ENCODE results near the gene MYL9. TPM values are rescaled to one million over a fixed set of nuclear protein-coding genes. Genes with fewer than 3 reads are reported as not detected.

The MYL9 gene
- polyA plus RNA-seq, 3 donors, result 0.08 to 0.20 TPM; not detected in 1

- peaks cover 0 to 1% (median 0%) of the 10 kb centered on the region in 7 donors for H3K9me3 Mint-ChIP-seq
- H3K9ac ChIP-seq (ENCODE audit: insufficient read depth, low read length, poor library complexity, severe bottlenecking), result peak overlapping the region; percentile 62
Measured at GRCh38 chr20:36541768-36542488, 609 bp downstream of the MYL9 start.

More at GRCh38 chr20:36541768-36542488, 609 bp downstream of the MYL9 start:
- H3K4me1 Mint-ChIP-seq, result peaks cover 1% of the 10 kb centered on the region
- WGBS (ENCODE audit: insufficient coverage), result 57% methylated on average over 9 of the region's 14 CpGs
- H3K27me3 Mint-ChIP-seq (ENCODE audit: low read depth in 3 of 3), result peaks cover 0 to 7% (median 7%) of the 10 kb centered on the region in 3 donors
- H2AFZ ChIP-seq (ENCODE audit: insufficient read depth, low read depth, low read length, poor library complexity, severe bottlenecking), result peak overlapping the region; percentile 89
- peak overlapping the region in 1 of 7 donors; percentile 50 for H3K27ac Mint-ChIP-seq
- H3K36me3 ChIP-seq (replicated peaks in 1 of 2; ENCODE audit: control insufficient read depth in 1 of 2, insufficient read depth in 2 of 2, low read length in 2 of 2), result no peaks in the 10 kb centered on the region
- DNase-seq, result no peak
- peak overlapping the region; percentile 64 to 72 for H3K4me3 Mint-ChIP-seq
- no peaks in the 10 kb centered on the region for H3K36me3 Mint-ChIP-seq
- no peaks in the 10 kb centered on the region for H3K79me2 ChIP-seq (ENCODE audit: insufficient read depth, low read length)
- no peaks in the 10 kb centered on the region for H3K9me3 ChIP-seq (replicated peaks in 1 of 2; ENCODE audit: control insufficient read depth in 1 of 2, insufficient read depth in 1 of 2, low read length in 2 of 2)
- peak overlapping the region in 2 of 3 experiments; percentile 30 to 68 for H3K4me3 ChIP-seq (replicated peaks in 1 of 3; ENCODE audit: low read depth in 2 of 3, low read length in 3 of 3)
- intact Hi-C loops (cut with micrococcal nuclease), result loop anchor here in 1 of 2 donors (10.0 kb wide), 1 partner anchor 343 kb away; no protein-coding TSS in a partner anchor
- H3K27me3 ChIP-seq (ENCODE audit: control insufficient read depth in 2 of 2, insufficient read depth in 2 of 2, low read length in 2 of 2), result no peaks in the 10 kb centered on the region
- no peak overlapping the region for H3K27ac ChIP-seq (ENCODE audit: low read depth in 1 of 2, low read length in 2 of 2)
- H3K4me2 ChIP-seq (replicated peaks; ENCODE audit: extremely low read depth, low read length, poor library complexity, severe bottlenecking), result peak overlapping the region; percentile 77
- peak; percentile 44 for TF ChIP-seq CTCF (IDR thresholded peaks at IDR 0.05)
- peaks cover 9 to 13% of the 10 kb centered on the region in 2 donors for H3K4me1 ChIP-seq (ENCODE audit: control insufficient read depth in 1 of 2, insufficient read depth in 2 of 2, low read length in 2 of 2)
- H4K20me1 ChIP-seq (ENCODE audit: insufficient read depth, low read length), result no peaks in the 10 kb centered on the region
